Glutamatergic neuron (in vitro differentiated cells): ENCODE results near the gene PLEK. TPM values are rescaled to one million over a fixed set of nuclear protein-coding genes. Genes with fewer than 3 reads are reported as not detected.

ENCODE experiments used
- DNase-seq: peaks from one replicate; pipeline ENCODE4 v3.0.0; 2022
- H3K27ac Mint-ChIP-seq: one replicate; pipeline ENCODE4 v1.8.0; 2020; ENCODE audit warnings: mild to moderate bottlenecking, mixed read lengths, inconsistent platforms; ENCODE audit not compliant: unreplicated experiment
- H3K27me3 Mint-ChIP-seq: one replicate; pipeline ENCODE4 v1.8.0; 2020; ENCODE audit warnings: mild to moderate bottlenecking, moderate library complexity, mixed read lengths, inconsistent platforms; ENCODE audit not compliant: unreplicated experiment
- H3K36me3 Mint-ChIP-seq: one replicate; pipeline ENCODE4 v1.8.0; 2020; ENCODE audit warnings: mild to moderate bottlenecking, mixed read lengths, inconsistent platforms; ENCODE audit not compliant: unreplicated experiment
- H3K4me1 Mint-ChIP-seq: one replicate; pipeline ENCODE4 v1.8.0; 2020; ENCODE audit warnings: mild to moderate bottlenecking, low read depth, mixed read lengths, inconsistent platforms; ENCODE audit not compliant: unreplicated experiment
- H3K4me3 Mint-ChIP-seq: one replicate; pipeline ENCODE4 v1.8.0; 2020; ENCODE audit warnings: mild to moderate bottlenecking, mixed read lengths, inconsistent platforms; ENCODE audit not compliant: unreplicated experiment
- H3K9me3 Mint-ChIP-seq: one replicate; pipeline ENCODE4 v1.8.0; 2020; ENCODE audit warnings: mild to moderate bottlenecking, moderate library complexity, mixed read lengths, inconsistent platforms; ENCODE audit not compliant: unreplicated experiment
- total RNA-seq: library from RNA; stranded (reverse); fragmentation: NEBNext Ultra II Directional; extraction: Animal tissue kit (Norgen Biotek cat#: 25700); gene quantifications from one replicate; pipeline ENCODE4 v1.2.1, GENCODE V29; 2021; ENCODE audit not compliant: unreplicated experiment
- TF ChIP-seq, protein P1 (sequence below): fragments of 200-600 bp; sonication (generic); IDR thresholded peaks from one replicate; pipeline ENCODE4 v1.5.0; 2021; ENCODE audit not compliant: partially characterized antibody, unreplicated experiment

Gene PLEK
- total RNA-seq, 1 donor from 2014 or later: not detected

DNA sequence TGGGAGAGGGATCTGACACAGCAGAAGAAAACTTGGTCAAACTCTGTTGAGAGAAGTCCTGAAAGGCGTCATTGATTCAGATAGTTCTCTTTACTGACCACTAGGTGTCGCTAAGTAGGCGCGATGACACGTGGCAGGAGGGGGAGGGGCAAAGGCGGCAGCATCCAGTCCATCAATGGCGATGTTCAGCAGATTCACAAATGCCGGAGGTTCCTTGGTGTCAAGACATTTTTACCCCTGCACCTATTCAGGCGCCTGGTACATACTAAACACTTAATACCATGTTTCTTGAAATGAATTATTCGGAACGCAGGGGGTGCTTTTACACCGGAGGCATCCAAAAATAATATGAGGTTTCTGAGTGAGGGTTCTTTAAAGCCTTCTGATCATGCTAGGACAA is 3.0 kb upstream of the PLEK start:
- DNase-seq: peak; percentile 79
- Mint-ChIP-seq H3K4me1 (no peaks in the 10 kb centered on the region), H3K36me3 (no peaks in the 10 kb centered on the region), H3K27me3 (no peaks in the 10 kb centered on the region), H3K27ac (peak overlapping the region; percentile 35), H3K4me3 (no peak overlapping the region), H3K9me3 (no peaks in the 10 kb centered on the region)
- TF ChIP-seq, protein P1, sequence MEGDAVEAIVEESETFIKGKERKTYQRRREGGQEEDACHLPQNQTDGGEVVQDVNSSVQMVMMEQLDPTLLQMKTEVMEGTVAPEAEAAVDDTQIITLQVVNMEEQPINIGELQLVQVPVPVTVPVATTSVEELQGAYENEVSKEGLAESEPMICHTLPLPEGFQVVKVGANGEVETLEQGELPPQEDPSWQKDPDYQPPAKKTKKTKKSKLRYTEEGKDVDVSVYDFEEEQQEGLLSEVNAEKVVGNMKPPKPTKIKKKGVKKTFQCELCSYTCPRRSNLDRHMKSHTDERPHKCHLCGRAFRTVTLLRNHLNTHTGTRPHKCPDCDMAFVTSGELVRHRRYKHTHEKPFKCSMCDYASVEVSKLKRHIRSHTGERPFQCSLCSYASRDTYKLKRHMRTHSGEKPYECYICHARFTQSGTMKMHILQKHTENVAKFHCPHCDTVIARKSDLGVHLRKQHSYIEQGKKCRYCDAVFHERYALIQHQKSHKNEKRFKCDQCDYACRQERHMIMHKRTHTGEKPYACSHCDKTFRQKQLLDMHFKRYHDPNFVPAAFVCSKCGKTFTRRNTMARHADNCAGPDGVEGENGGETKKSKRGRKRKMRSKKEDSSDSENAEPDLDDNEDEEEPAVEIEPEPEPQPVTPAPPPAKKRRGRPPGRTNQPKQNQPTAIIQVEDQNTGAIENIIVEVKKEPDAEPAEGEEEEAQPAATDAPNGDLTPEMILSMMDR: peak; percentile 92

GRCh38 chr2:68362749-68363148 is 2.3 kb upstream of the PLEK start:
- no peak for DNase-seq
- Mint-ChIP-seq H3K9me3 (no peaks in the 10 kb centered on the region), H3K4me1 (no peaks in the 10 kb centered on the region), H3K4me3 (no peak overlapping the region), H3K27me3 (no peaks in the 10 kb centered on the region), H3K36me3 (no peaks in the 10 kb centered on the region), H3K27ac (no peak overlapping the region)
- TF ChIP-seq, protein P1: no peak

DNA sequence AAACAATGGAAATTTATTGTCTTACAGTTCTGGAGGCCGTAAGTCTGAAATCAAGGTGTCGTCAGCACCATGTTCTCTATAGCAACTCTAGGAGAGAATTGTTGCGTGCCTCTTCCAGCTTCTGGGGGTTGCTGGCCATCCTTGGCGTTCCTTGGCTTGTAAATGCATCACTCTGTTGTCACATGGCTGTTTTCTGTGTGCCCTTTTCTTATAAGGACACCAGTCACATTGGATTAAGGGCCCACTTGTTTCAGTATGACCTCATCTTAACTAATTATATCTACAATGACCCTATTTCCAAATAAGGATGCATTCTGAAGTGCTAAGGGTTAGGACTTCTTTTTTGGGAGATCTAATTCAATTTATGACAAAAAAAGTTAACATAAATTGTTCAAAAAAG is 1.4 kb upstream of the PLEK start:
- Mint-ChIP-seq H3K27ac (no peak overlapping the region), H3K4me3 (no peak overlapping the region), H3K9me3 (no peaks in the 10 kb centered on the region), H3K4me1 (peaks cover 5% of the 10 kb centered on the region), H3K36me3 (no peaks in the 10 kb centered on the region), H3K27me3 (no peaks in the 10 kb centered on the region)
- TF ChIP-seq, protein P1: no peak
- DNase-seq: no peak

DNA sequence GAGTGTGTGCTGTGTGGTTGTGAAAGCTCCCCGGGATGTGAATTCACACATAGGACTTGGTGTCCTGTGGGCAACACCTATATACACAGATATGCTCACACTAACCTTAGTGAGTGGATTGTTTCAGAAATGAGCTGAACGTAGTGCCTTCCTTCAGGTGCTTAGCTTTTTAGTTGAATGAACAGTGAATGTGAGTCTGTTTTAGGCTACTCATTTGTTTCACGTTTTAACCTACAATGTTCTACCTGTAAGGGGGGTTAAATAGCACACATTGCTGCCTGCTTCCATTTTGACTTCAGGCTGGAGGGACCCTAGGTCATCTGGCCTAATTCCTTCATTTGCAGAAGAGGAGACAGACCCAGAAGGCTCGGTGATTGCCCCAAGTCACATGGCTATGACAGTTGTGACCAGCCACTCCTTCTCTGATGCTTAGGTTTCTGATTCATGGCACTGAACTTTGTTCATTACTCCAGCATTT is 1.0 kb downstream of the PLEK start:
- Mint-ChIP-seq H3K36me3 (no peaks in the 10 kb centered on the region), H3K9me3 (no peaks in the 10 kb centered on the region), H3K27ac (no peak overlapping the region), H3K27me3 (no peaks in the 10 kb centered on the region), H3K4me3 (no peak overlapping the region), H3K4me1 (peaks cover 6% of the 10 kb centered on the region)
- TF ChIP-seq, protein P1: no peak
- no peak for DNase-seq

- H3K27me3 Mint-ChIP-seq: no peaks in the 10 kb centered on the region
- H3K9me3 Mint-ChIP-seq: no peaks in the 10 kb centered on the region
- H3K4me1 Mint-ChIP-seq: peaks cover 6% of the 10 kb centered on the region
- H3K36me3 Mint-ChIP-seq: no peaks in the 10 kb centered on the region
- TF ChIP-seq, protein P1: no peak
- no peak overlapping the region for H3K4me3 Mint-ChIP-seq
- no peak overlapping the region for H3K27ac Mint-ChIP-seq
- no peak for DNase-seq
Measured at GRCh38 chr2:68367953-68368653, 3.0 kb downstream of the PLEK start.
